ENCODE results near the gene RASSF4. TPM values are rescaled to one million over a fixed set of nuclear protein-coding genes. Genes with fewer than 3 reads are reported as not detected.

RASSF4 gene
- total and polyA plus RNA-seq, 2 donors from 2014 or later = 76.4 to 83.1 TPM

- H3K4me1 ChIP-seq (ENCODE audit: control insufficient read depth in 2 of 3, insufficient read depth in 2 of 3, low read depth in 1 of 3, low read length in 3 of 3) = peaks cover 0 to 36% (median 19%) of the 10 kb centered on the region in 3 donors
- FAIRE-seq = no peak
- intact Hi-C loops (cut with DNase I) = no loop called here
- H3K4me3 ChIP-seq (ENCODE audit: low read length in 3 of 3) = no peak overlapping the region
- DNase-seq = peak in 1 of 5 donors; percentile 73
- peaks cover 0 to 38% (median 9%) of the 10 kb centered on the region in 3 donors for H3K36me3 ChIP-seq (ENCODE audit: control insufficient read depth in 2 of 3, insufficient read depth in 3 of 3, low read length in 3 of 3)
- no peaks in the 10 kb centered on the region for H3K9me3 ChIP-seq (ENCODE audit: control insufficient read depth in 2 of 3, insufficient read depth in 1 of 3, low read length in 3 of 3)
- H3K27ac ChIP-seq (ENCODE audit: low read depth in 2 of 2, low read length in 2 of 2) = peak overlapping the region in 1 of 2 donors; percentile 49
- H3K9ac ChIP-seq (ENCODE audit: low read length in 3 of 3) = no peak overlapping the region
- TF ChIP-seq CTCF (IDR thresholded peaks at IDR 0.05; ENCODE audit: borderline replicate concordance, extremely low read depth, insufficient read depth) = no peak
- H3K27me3 ChIP-seq (ENCODE audit: control insufficient read depth, insufficient read depth, low read length) = no peaks in the 10 kb centered on the region
These were observed 22.9 kb downstream of the RASSF4 start for GRCh38 chr10:44982496-44982895.

GRCh38 chr10:44983066-44983894 lies 23.7 kb downstream of the RASSF4 start:
- H3K27ac ChIP-seq (ENCODE audit: low read depth in 2 of 2, low read length in 2 of 2) = no peak overlapping the region
- no peaks in the 10 kb centered on the region for H3K27me3 ChIP-seq (ENCODE audit: control insufficient read depth, insufficient read depth, low read length)
- TF ChIP-seq CTCF (IDR thresholded peaks at IDR 0.05; ENCODE audit: borderline replicate concordance, extremely low read depth, insufficient read depth) = no peak
- H3K36me3 ChIP-seq (ENCODE audit: control insufficient read depth in 2 of 3, insufficient read depth in 3 of 3, low read length in 3 of 3) = peaks cover 0 to 40% (median 9%) of the 10 kb centered on the region in 3 donors
- H3K9me3 ChIP-seq (ENCODE audit: control insufficient read depth in 2 of 3, insufficient read depth in 1 of 3, low read length in 3 of 3) = no peaks in the 10 kb centered on the region
- H3K9ac ChIP-seq (ENCODE audit: low read length in 3 of 3) = no peak overlapping the region
- no peak overlapping the region for H3K4me3 ChIP-seq (ENCODE audit: low read length in 3 of 3)
- no peak for FAIRE-seq
- intact Hi-C loops (cut with DNase I) = no loop called here
- peaks cover 0 to 34% (median 16%) of the 10 kb centered on the region in 3 donors for H3K4me1 ChIP-seq (ENCODE audit: control insufficient read depth in 2 of 3, insufficient read depth in 2 of 3, low read depth in 1 of 3, low read length in 3 of 3)
- DNase-seq = peak in 2 of 5 donors; percentile 27 to 38

GRCh38 chr10:44983895-44984278 lies 24.3 kb downstream of the RASSF4 start:
- no peak overlapping the region for H3K4me3 ChIP-seq (ENCODE audit: low read length in 3 of 3)
- peaks cover 0 to 33% (median 14%) of the 10 kb centered on the region in 3 donors for H3K4me1 ChIP-seq (ENCODE audit: control insufficient read depth in 2 of 3, insufficient read depth in 2 of 3, low read depth in 1 of 3, low read length in 3 of 3)
- H3K9me3 ChIP-seq (ENCODE audit: control insufficient read depth in 2 of 3, insufficient read depth in 1 of 3, low read length in 3 of 3) = no peaks in the 10 kb centered on the region
- no peak overlapping the region for H3K9ac ChIP-seq (ENCODE audit: low read length in 3 of 3)
- peaks cover 0 to 43% (median 15%) of the 10 kb centered on the region in 3 donors for H3K36me3 ChIP-seq (ENCODE audit: control insufficient read depth in 2 of 3, insufficient read depth in 3 of 3, low read length in 3 of 3)
- intact Hi-C loops (cut with DNase I) = no loop called here
- DNase-seq = peak in 2 of 5 donors; percentile 27 to 56
- TF ChIP-seq CTCF (IDR thresholded peaks at IDR 0.05; ENCODE audit: borderline replicate concordance, extremely low read depth, insufficient read depth) = no peak
- no peak for FAIRE-seq
- H3K27ac ChIP-seq (ENCODE audit: low read depth in 2 of 2, low read length in 2 of 2) = no peak overlapping the region
- no peaks in the 10 kb centered on the region for H3K27me3 ChIP-seq (ENCODE audit: control insufficient read depth, insufficient read depth, low read length)

All from kidney (tissue), 14 donors.